HL-60 (cell line): Measurements from ENCODE around the gene BEST2.

ENCODE experiments used
- DNase-seq, 2 experiments: peaks; one replicate each; pipeline ENCODE4 v3.0.0-alpha.2; 2010 to 2020; ENCODE audit warnings: low read depth in 1 of 2, low spot score in 1 of 2
- H3K27ac ChIP-seq: fragments of 250-450 bp; sonication (Bioruptor Pico); replicated peaks from 2 replicates; pipeline ENCODE4 v1.5.1; 2020; ENCODE audit warnings: mild to moderate bottlenecking, moderate library complexity
- H3K27me3 ChIP-seq: fragments of 250-450 bp; sonication (Bioruptor Pico); 2 replicates; pipeline ENCODE4 v1.5.1; 2021; ENCODE audit warnings: mild to moderate bottlenecking, moderate library complexity; ENCODE audit not compliant: insufficient read depth, poor library complexity, severe bottlenecking
- H3K4me3 ChIP-seq: replicated peaks from 2 replicates; pipeline ENCODE4 v1.5.1; 2011; ENCODE audit warnings: mild to moderate bottlenecking, control low read depth, low read length; ENCODE audit not compliant: insufficient read depth
- CTCF ChIP-seq: IDR thresholded peaks from one replicate; pipeline ENCODE4 v1.5.1; 2011; ENCODE audit warnings: low read length, control low read depth, inconsistent platforms; ENCODE audit not compliant: insufficient read depth
- GABPA ChIP-seq: IDR thresholded peaks from 2 replicates; pipeline ENCODE4 v1.6.1; 2012; ENCODE audit warnings: low read depth
- POLR2AphosphoS5 ChIP-seq: IDR thresholded peaks from 2 replicates; pipeline ENCODE4 v1.6.1; 2012; ENCODE audit warnings: low read depth
- SPI1 ChIP-seq: IDR thresholded peaks from 2 replicates; pipeline ENCODE4 v1.6.1; 2012; ENCODE audit warnings: low read depth, mild to moderate bottlenecking, borderline replicate concordance
- TF ChIP-seq, protein P1 (sequence below): IDR thresholded peaks from 2 replicates; pipeline ENCODE4 v1.6.1; 2012; ENCODE audit warnings: low read depth; ENCODE audit not compliant: insufficient replicate concordance

The BEST2 gene

DNA sequence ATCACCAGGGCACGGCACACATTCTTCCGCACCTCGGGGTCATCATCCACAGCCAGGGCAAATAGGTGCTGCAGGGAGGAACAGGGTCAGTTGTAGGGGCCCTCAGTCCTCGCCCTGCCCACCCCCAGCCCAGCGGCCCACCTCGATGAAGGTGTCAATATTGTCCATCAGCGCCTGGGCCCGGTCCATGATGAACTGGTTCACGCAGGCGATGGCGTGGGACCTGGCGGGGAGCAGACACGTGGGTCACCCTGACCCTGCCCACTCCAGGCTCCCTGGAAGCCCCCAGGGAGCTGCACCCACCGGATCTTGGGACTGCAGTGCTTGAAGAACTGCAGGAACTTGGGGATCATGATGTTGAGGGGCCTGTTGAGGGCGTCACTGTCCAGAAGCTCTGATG lies 36.5 kb upstream of the BEST2 start:
- TF ChIP-seq POLR2AphosphoS5 (no peak), SPI1 (no peak), CTCF (no peak)
- TF ChIP-seq, protein P1, sequence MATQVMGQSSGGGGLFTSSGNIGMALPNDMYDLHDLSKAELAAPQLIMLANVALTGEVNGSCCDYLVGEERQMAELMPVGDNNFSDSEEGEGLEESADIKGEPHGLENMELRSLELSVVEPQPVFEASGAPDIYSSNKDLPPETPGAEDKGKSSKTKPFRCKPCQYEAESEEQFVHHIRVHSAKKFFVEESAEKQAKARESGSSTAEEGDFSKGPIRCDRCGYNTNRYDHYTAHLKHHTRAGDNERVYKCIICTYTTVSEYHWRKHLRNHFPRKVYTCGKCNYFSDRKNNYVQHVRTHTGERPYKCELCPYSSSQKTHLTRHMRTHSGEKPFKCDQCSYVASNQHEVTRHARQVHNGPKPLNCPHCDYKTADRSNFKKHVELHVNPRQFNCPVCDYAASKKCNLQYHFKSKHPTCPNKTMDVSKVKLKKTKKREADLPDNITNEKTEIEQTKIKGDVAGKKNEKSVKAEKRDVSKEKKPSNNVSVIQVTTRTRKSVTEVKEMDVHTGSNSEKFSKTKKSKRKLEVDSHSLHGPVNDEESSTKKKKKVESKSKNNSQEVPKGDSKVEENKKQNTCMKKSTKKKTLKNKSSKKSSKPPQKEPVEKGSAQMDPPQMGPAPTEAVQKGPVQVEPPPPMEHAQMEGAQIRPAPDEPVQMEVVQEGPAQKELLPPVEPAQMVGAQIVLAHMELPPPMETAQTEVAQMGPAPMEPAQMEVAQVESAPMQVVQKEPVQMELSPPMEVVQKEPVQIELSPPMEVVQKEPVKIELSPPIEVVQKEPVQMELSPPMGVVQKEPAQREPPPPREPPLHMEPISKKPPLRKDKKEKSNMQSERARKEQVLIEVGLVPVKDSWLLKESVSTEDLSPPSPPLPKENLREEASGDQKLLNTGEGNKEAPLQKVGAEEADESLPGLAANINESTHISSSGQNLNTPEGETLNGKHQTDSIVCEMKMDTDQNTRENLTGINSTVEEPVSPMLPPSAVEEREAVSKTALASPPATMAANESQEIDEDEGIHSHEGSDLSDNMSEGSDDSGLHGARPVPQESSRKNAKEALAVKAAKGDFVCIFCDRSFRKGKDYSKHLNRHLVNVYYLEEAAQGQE = no peak
- no peak for DNase-seq
- Histone ChIP-seq H3K27me3 (no peaks in the 10 kb centered on the region), H3K27ac (no peak overlapping the region), H3K4me3 (no peak overlapping the region)

DNA sequence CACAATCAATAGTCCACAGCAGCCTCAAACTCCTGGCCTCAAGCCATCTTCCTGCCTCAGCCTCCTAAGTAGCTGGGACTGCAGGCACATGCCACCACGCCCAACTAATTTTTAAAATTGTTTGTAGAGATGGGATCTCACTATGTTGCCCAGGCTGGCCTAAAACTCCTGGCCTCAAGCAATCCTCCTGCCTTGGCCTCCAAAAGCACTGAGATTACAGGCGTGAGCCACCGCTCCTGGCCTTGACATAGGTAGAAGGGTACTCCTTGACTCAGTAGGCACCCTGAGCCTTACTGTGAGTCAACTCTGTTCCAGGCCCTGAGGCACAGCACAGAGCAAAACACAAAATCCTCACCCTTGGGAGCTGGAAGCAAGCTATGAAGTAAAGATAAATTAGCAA lies 35.7 kb upstream of the BEST2 start:
- no peak for DNase-seq
- no peak overlapping the region for H3K27ac ChIP-seq
- TF ChIP-seq, protein P1 = no peak
- no peak for TF ChIP-seq GABPA
- TF ChIP-seq POLR2AphosphoS5 = no peak
- TF ChIP-seq SPI1 = no peak
- no peak for TF ChIP-seq CTCF
- H3K4me3 ChIP-seq = no peak overlapping the region
- no peaks in the 10 kb centered on the region for H3K27me3 ChIP-seq

GRCh38 chr19:12720296-12720695 lies 31.3 kb upstream of the BEST2 start:
- TF ChIP-seq CTCF (no peak), SPI1 (no peak), GABPA (no peak), POLR2AphosphoS5 (no peak)
- TF ChIP-seq, protein P1 = no peak
- H3K4me3 ChIP-seq = no peak overlapping the region
- DNase-seq = no peak
- H3K27me3 ChIP-seq = no peaks in the 10 kb centered on the region
- H3K27ac ChIP-seq = no peak overlapping the region
